Measurements from ENCODE around the gene TMEM14B.
"Not testable (repeated sequence)": the region's sequence is repeated elsewhere in the genome, so short reads cannot be mapped to it uniquely, and the experiment has no call there.

TMEM14B gene

DNA sequence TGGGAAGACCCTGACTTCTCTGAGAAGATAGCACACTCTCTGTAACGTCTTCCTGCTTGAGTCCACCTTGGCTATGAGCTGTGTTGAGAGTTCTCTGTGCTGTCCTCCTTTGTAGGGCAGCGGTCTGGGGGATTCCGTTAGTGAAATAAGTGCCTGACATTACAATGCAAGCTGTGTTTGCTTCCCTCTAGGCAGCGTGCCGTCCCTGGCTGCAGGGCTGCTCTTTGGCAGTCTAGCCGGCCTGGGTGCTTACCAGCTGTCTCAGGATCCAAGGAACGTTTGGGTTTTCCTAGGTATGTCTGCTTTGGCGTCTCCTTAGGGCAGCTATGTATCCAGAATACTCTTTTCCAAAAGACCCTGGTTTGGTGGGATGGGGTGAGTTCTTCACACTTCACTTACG lies 21.9 kb upstream of the TMEM14B start:
- Mint-ChIP-seq H3K4me1 (peaks cover 37% of the 10 kb centered on the region), H3K27me3 (ENCODE audit: low read depth) (no peaks in the 10 kb centered on the region), H3K36me3 (ENCODE audit: low read depth) (peaks cover 43% of the 10 kb centered on the region), H3K9me3 (no peaks in the 10 kb centered on the region), H3K4me3 (peak overlapping the region; percentile 96 to 98 (median 98)), H3K27ac (peak overlapping the region in 2 of 3 experiments; percentile 52 to 74)
- TF ChIP-seq, protein P1, sequence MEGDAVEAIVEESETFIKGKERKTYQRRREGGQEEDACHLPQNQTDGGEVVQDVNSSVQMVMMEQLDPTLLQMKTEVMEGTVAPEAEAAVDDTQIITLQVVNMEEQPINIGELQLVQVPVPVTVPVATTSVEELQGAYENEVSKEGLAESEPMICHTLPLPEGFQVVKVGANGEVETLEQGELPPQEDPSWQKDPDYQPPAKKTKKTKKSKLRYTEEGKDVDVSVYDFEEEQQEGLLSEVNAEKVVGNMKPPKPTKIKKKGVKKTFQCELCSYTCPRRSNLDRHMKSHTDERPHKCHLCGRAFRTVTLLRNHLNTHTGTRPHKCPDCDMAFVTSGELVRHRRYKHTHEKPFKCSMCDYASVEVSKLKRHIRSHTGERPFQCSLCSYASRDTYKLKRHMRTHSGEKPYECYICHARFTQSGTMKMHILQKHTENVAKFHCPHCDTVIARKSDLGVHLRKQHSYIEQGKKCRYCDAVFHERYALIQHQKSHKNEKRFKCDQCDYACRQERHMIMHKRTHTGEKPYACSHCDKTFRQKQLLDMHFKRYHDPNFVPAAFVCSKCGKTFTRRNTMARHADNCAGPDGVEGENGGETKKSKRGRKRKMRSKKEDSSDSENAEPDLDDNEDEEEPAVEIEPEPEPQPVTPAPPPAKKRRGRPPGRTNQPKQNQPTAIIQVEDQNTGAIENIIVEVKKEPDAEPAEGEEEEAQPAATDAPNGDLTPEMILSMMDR (IDR thresholded peaks at IDR 0.05; ENCODE audit: unreplicated experiment in 3 of 3) = no peak

DNA sequence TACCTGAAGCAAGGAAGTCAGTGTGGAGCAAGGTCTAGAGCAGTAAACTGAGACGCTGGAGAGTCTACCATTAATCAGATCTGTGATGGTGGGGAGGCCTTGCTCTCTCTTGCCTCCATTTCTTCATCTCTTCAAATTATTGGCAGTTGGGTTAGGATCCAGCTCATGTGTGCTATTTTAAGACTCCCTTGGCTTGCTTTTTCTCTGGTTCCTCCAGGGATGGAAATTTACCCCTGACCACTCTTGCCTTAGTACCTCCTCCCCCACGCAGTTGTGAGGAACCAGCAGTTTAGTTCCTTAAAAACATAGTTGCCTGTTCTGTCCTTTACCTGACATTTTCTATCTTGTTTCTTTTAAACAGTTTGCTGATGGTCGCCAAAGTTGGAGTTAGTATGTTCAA lies 17.4 kb upstream of the TMEM14B start:
- no peaks in the 10 kb centered on the region for H3K9me3 Mint-ChIP-seq
- peak overlapping the region in 1 of 3 experiments; percentile 16 for H3K27ac Mint-ChIP-seq
- H3K36me3 Mint-ChIP-seq (ENCODE audit: low read depth) = peaks cover 58% of the 10 kb centered on the region
- TF ChIP-seq, protein P1 (IDR thresholded peaks at IDR 0.05; ENCODE audit: unreplicated experiment in 3 of 3) = no peak
- H3K4me1 Mint-ChIP-seq = peaks cover 20% of the 10 kb centered on the region
- no peaks in the 10 kb centered on the region for H3K27me3 Mint-ChIP-seq (ENCODE audit: low read depth)
- no peak overlapping the region for H3K4me3 Mint-ChIP-seq

DNA sequence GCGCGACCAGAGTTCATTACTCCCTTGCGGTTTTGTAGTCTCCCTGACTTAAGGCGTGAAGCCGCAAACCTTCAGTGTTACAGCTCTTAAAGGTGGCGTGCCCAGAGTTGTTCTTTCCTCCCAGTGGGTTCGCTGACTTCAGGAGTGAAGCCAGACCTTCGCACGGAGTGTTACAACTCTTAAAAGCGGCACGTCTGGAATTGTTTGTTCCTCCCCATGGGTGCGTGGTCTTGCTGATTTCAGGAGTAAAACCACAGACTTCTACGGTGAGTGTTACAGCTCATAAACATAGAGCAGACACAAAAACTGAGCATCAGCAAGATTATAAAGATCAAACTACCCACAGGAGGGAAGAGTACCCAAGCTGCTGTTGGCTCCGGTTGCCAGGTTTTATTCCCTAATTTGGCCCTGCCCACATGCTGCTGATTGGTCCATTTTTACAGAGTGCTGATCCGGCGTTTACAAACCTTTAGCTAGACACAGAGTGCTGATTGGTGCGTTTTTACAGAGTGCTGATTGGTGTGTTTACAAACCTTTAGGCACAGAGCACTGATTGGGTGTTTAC lies 14.4 kb upstream of the TMEM14B start:
- H3K4me3 Mint-ChIP-seq = no peak overlapping the region
- no peaks in the 10 kb centered on the region for H3K9me3 Mint-ChIP-seq
- peaks cover 38% of the 10 kb centered on the region for H3K36me3 Mint-ChIP-seq (ENCODE audit: low read depth)
- TF ChIP-seq, protein P1 (IDR thresholded peaks at IDR 0.05; ENCODE audit: unreplicated experiment in 3 of 3) = no peak
- no peaks in the 10 kb centered on the region for H3K27me3 Mint-ChIP-seq (ENCODE audit: low read depth)
- peak overlapping the region in 1 of 3 experiments; percentile 35 for H3K27ac Mint-ChIP-seq
- peaks cover 16% of the 10 kb centered on the region for H3K4me1 Mint-ChIP-seq

DNA sequence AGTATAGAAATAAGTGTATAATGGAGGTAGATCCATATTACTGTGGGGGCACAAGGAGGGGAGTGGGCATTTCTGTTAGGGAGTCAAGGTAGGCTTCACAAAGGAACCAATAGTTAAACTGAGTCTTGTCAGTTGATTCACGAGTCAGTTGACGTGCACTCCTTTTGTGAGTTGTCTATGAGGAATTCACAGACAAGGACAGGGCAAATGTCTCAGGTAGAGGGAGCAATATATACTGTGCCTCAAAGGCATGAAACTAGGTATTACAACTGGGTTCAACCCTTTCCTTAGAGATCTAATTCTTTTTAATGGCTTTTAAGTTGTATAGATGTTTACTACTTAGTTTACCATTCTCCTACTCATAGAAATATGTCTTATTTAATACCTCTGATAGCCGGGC lies 13.7 kb upstream of the TMEM14B start:
- H3K27ac Mint-ChIP-seq = no peak overlapping the region
- H3K27me3 Mint-ChIP-seq (ENCODE audit: low read depth) = no peaks in the 10 kb centered on the region
- no peak overlapping the region for H3K4me3 Mint-ChIP-seq
- no peaks in the 10 kb centered on the region for H3K9me3 Mint-ChIP-seq
- H3K4me1 Mint-ChIP-seq = peaks cover 16% of the 10 kb centered on the region
- TF ChIP-seq, protein P1 (IDR thresholded peaks at IDR 0.05; ENCODE audit: unreplicated experiment in 3 of 3) = no peak
- H3K36me3 Mint-ChIP-seq (ENCODE audit: low read depth) = peaks cover 32% of the 10 kb centered on the region

DNA sequence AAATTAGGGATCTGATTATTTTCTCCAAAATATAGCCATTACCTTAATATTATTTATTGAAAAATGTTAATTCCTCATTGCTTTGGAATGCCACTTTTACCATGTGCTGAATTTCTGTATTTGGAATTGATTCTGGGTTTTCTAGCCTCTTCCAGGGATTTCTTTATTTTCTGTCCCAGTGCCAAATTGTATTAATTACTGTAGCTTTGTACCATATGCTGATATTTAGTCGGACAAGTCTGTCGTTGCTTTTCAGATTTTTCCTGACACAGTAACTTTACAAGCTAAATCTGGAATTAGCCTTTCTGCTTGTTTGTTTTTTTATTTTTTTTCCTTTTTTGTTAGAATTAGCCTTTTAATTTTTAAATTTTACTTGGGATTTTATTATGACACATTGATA lies 10.9 kb upstream of the TMEM14B start:
- H3K4me3 Mint-ChIP-seq = no peak overlapping the region
- no peak overlapping the region for H3K27ac Mint-ChIP-seq
- no peaks in the 10 kb centered on the region for H3K9me3 Mint-ChIP-seq
- peaks cover 9% of the 10 kb centered on the region for H3K4me1 Mint-ChIP-seq
- H3K27me3 Mint-ChIP-seq (ENCODE audit: low read depth) = no peaks in the 10 kb centered on the region
- H3K36me3 Mint-ChIP-seq (ENCODE audit: low read depth) = peaks cover 25% of the 10 kb centered on the region
- TF ChIP-seq, protein P1 (IDR thresholded peaks at IDR 0.05; ENCODE audit: unreplicated experiment in 3 of 3) = no peak

DNA sequence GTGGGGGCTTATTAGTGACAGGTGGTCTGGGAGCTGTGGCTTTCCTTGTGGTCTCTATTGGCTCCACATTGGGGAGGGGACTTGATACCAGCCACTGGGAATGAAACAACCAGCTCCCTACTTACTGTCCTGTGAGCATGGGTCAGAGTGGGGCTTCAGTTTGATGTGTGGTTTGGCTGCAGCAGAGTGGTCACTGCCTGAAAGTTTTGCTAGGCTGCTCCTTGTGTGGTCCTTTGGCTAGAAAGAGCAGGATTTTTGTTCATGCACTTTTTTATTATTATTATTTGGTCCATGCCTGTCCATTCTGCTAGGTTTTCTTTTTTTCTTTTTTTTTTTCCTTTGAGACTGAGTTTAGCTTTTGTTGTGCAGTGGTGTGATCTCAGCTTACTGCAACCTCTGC lies 7.5 kb upstream of the TMEM14B start:
- TF ChIP-seq, protein P1 (IDR thresholded peaks at IDR 0.05; ENCODE audit: unreplicated experiment in 3 of 3) = no peak
- Mint-ChIP-seq H3K4me3 (no peak overlapping the region), H3K27me3 (ENCODE audit: low read depth) (peaks cover 3% of the 10 kb centered on the region), H3K36me3 (ENCODE audit: low read depth) (peaks cover 11% of the 10 kb centered on the region), H3K4me1 (peaks cover 4% of the 10 kb centered on the region), H3K9me3 (no peaks in the 10 kb centered on the region), H3K27ac (no peak overlapping the region)

DNA sequence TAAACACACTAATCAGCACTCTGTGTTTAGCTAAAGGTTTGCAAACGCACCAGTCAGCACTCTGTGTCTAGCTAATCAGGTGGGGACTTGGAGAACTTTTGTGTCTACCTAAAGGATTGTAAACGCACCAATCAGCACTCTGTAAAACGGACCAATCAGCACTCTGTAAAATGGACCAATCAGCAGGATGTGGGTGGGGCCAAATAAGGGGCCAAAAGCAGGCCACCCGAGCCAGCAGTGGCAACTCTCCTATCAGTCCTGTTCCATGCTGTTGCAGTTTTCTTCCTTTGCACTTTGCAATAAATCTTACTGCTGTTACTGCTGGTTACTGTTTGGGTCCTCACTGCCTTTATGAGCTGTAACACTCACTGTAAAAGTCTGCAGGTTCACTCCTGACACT lies 6.0 kb upstream of the TMEM14B start:
- H3K9me3 Mint-ChIP-seq; H3K27ac Mint-ChIP-seq; H3K36me3 Mint-ChIP-seq (ENCODE audit: low read depth); H3K4me1 Mint-ChIP-seq; H3K4me3 Mint-ChIP-seq; H3K27me3 Mint-ChIP-seq (ENCODE audit: low read depth): not testable (repeated sequence)

All from nephron (organoid).